A549 (cell line): Measurements from ENCODE around the gene RGS19.

Source experiments
- USF2 ChIP-seq: fragments of 450-650 bp; IDR thresholded peaks from 2 replicates; pipeline ENCODE4 v1.6.1; 2014; ENCODE audit warnings: antibody characterized with exemption
- ZFP36 ChIP-seq: fragments of 450-650 bp; IDR thresholded peaks from 2 replicates; pipeline ENCODE4 v1.6.1; 2014; ENCODE audit warnings: borderline replicate concordance; ENCODE audit not compliant: partially characterized antibody

GRCh38 chr20:64053841-64054661, 25.3 kb downstream of the RGS19 start:
- TF ChIP-seq ZFP36 = no peak
- TF ChIP-seq USF2 = no peak
